CD14-positive monocyte (primary cell): ENCODE results near the gene GPR39. TPM values are rescaled to one million over a fixed set of nuclear protein-coding genes. Genes with fewer than 3 reads are reported as not detected.

Experiments
- DNase-seq, 3 donors: peaks; one replicate each; pipeline ENCODE4 v3.0.0-alpha.2; 2011 to 2022
- H2AFZ ChIP-seq: 2 replicates; pipeline ENCODE4 v1.6.0; 2012; ENCODE audit warnings: mild to moderate bottlenecking, low read depth, low read length, inconsistent platforms; ENCODE audit not compliant: insufficient read depth, poor library complexity, severe bottlenecking
- H3K27ac ChIP-seq, 2 donors: 1 replicate in 1 of 2; 2 replicates in 1 of 2; pipeline ENCODE4 v1.5.1; 2012 to 2013; ENCODE audit warnings: low read length in 2 of 2, control low read depth in 1 of 2, inconsistent platforms in 1 of 2, low read depth in 1 of 2, mild to moderate bottlenecking in 1 of 2
- H3K27me3 ChIP-seq, 2 donors: one replicate each; pipeline versions ENCODE4 v1.6.0 to v1.6.1; 2011 to 2013; ENCODE audit warnings: low read length in 2 of 2; ENCODE audit not compliant: control insufficient read depth in 2 of 2, insufficient read depth in 2 of 2
- H3K36me3 ChIP-seq, 2 donors: replicated peaks in 1 of 2; 1 replicate in 1 of 2; 2 replicates in 1 of 2; pipeline versions ENCODE4 v1.5.1 to v1.6.1; 2012 to 2013; ENCODE audit warnings: low read length in 2 of 2, control low read depth in 1 of 2, inconsistent platforms in 1 of 2, mild to moderate bottlenecking in 1 of 2; ENCODE audit not compliant: insufficient read depth in 2 of 2, control insufficient read depth in 1 of 2
- H3K4me1 ChIP-seq, 2 donors: 1 replicate in 1 of 2; 2 replicates in 1 of 2; pipeline versions ENCODE4 v1.5.1 to v1.6.1; 2012 to 2013; ENCODE audit warnings: low read length in 2 of 2, control low read depth in 1 of 2, inconsistent platforms in 1 of 2, mild to moderate bottlenecking in 1 of 2, moderate library complexity in 1 of 2; ENCODE audit not compliant: insufficient read depth in 2 of 2, control insufficient read depth in 1 of 2
- H3K4me2 ChIP-seq: replicated peaks from 2 replicates; pipeline ENCODE3; 2012; ENCODE audit warnings: low read length, moderate library complexity, mild to moderate bottlenecking; ENCODE audit not compliant: poor library complexity, severe bottlenecking; ENCODE audit errors: extremely low read depth
- H3K4me3 ChIP-seq, 3 experiments: fragments of 200-600 bp in 1 of 3; sonication (generic) in 1 of 3; replicated peaks in 1 of 3; 1 replicate in 2 of 3; 2 replicates in 1 of 3; pipeline ENCODE4 v1.5.1; 2011 to 2013; ENCODE audit warnings: low read length in 3 of 3, mild to moderate bottlenecking in 3 of 3, control low read depth in 2 of 3, low read depth in 2 of 3, inconsistent platforms in 1 of 3, moderate library complexity in 1 of 3
- H3K79me2 ChIP-seq: 2 replicates; pipeline ENCODE4 v1.6.0; 2012; ENCODE audit warnings: mild to moderate bottlenecking, control low read depth, inconsistent platforms, low read length, moderate library complexity; ENCODE audit not compliant: insufficient read depth
- H3K9ac ChIP-seq: 2 replicates; pipeline ENCODE4 v1.6.0; 2017; ENCODE audit warnings: low read length, mild to moderate bottlenecking; ENCODE audit not compliant: insufficient read depth, poor library complexity, severe bottlenecking
- H3K9me3 ChIP-seq, 2 donors: replicated peaks in 1 of 2; 1 replicate in 1 of 2; 2 replicates in 1 of 2; pipeline versions ENCODE4 v1.5.1 to v1.6.1; 2012 to 2013; ENCODE audit warnings: low read length in 2 of 2, control low read depth in 1 of 2; ENCODE audit not compliant: control insufficient read depth in 1 of 2, insufficient read depth in 1 of 2
- H4K20me1 ChIP-seq: 2 replicates; pipeline ENCODE4 v1.6.0; 2012; ENCODE audit warnings: mild to moderate bottlenecking, low read length, control low read depth, moderate library complexity; ENCODE audit not compliant: insufficient read depth
- H3K27ac Mint-ChIP-seq, 7 donors: one replicate each; pipeline ENCODE4 v1.8.0; 2020; ENCODE audit warnings: mild to moderate bottlenecking in 7 of 7, mixed read lengths in 7 of 7, moderate library complexity in 6 of 7, inconsistent platforms in 2 of 7
- H3K27me3 Mint-ChIP-seq, 3 donors: one replicate each; pipeline ENCODE4 v1.8.0; 2021 to 2022; ENCODE audit warnings: low read depth in 3 of 3, mild to moderate bottlenecking in 3 of 3, mixed read lengths in 3 of 3, moderate library complexity in 3 of 3, inconsistent platforms in 1 of 3
- H3K36me3 Mint-ChIP-seq, 2 donors: one replicate each; pipeline ENCODE4 v1.8.0; 2020; ENCODE audit warnings: mixed read lengths in 2 of 2, inconsistent platforms in 1 of 2, mild to moderate bottlenecking in 1 of 2
- H3K4me1 Mint-ChIP-seq: one replicate; pipeline ENCODE4 v1.8.0; 2020; ENCODE audit warnings: mild to moderate bottlenecking, mixed read lengths
- H3K4me3 Mint-ChIP-seq, 2 donors: one replicate each; pipeline ENCODE4 v1.8.0; 2020; ENCODE audit warnings: mild to moderate bottlenecking in 2 of 2, mixed read lengths in 2 of 2, moderate library complexity in 1 of 2
- H3K9me3 Mint-ChIP-seq, 7 donors: one replicate each; pipeline ENCODE4 v1.8.0; 2020 to 2022; ENCODE audit warnings: mixed read lengths in 7 of 7, mild to moderate bottlenecking in 6 of 7, moderate library complexity in 6 of 7, inconsistent platforms in 2 of 7
- WGBS: methylation state at CpG from one replicate; pipeline ENCODE4 v1.1.5; 2013; ENCODE audit warnings: missing lambda C conversion rate; ENCODE audit not compliant: insufficient coverage; 5-methylcytosine and 5-hydroxymethylcytosine counted together
- intact Hi-C, 2 donors: fragments of 100-400 bp; cut with micrococcal nuclease; formaldehyde crosslinking; loops; one replicate each; pipeline versions ENCODE4 v1.15.0 to v1.15.1; 2023
- polyA plus RNA-seq, 3 donors: library from polyadenylated mRNA; depleted of rRNA in 1 of 3; unstranded in 2 of 3; stranded (reverse) in 1 of 3; fragments of 300-500 nt in 2 of 3; fragments of >200 nt in 1 of 3; fragmentation: Illumina TruSeq in 2 of 3; gene quantifications; 1 replicate in 2 of 3; 2 replicates in 1 of 3; pipeline ENCODE4 v1.2.3, GENCODE V29; 2012 to 2021
- TF ChIP-seq, protein P1 (sequence below): fragments of 200-600 bp; IDR thresholded peaks from one replicate; pipeline ENCODE4 v1.8.0; 2022; ENCODE audit warnings: antibody characterized with exemption, mild to moderate bottlenecking

The GPR39 gene
- polyA plus RNA-seq, 3 donors, result 0.12 TPM; not detected in 2

GRCh38 chr2:132412021-132412420 lies 4.6 kb upstream of the GPR39 start:
- no CpG with 5 or more reads among the region's 1 CpG for WGBS
- Mint-ChIP-seq H3K36me3 (peaks cover 0 to 2% of the 10 kb centered on the region in 2 donors), H3K27me3 (peaks cover 28 to 43% (median 36%) of the 10 kb centered on the region in 3 donors), H3K4me3 (no peak overlapping the region), H3K4me1 (peaks cover 11% of the 10 kb centered on the region), H3K9me3 (peaks cover 0 to 15% (median 7%) of the 10 kb centered on the region in 7 donors), H3K27ac (no peak overlapping the region)
- peaks cover 0 to 4% of the 10 kb centered on the region in 2 donors for H3K9me3 ChIP-seq
- peaks cover 12 to 28% of the 10 kb centered on the region in 2 donors for H3K27me3 ChIP-seq
- intact Hi-C loops, result no loop called here
- peaks cover 12% of the 10 kb centered on the region in 2 donors for H3K4me1 ChIP-seq
- no peak overlapping the region for H3K4me2 ChIP-seq
- no peak for DNase-seq
- no peaks in the 10 kb centered on the region for H3K79me2 ChIP-seq
- no peaks in the 10 kb centered on the region for H3K36me3 ChIP-seq
- TF ChIP-seq, protein P1, sequence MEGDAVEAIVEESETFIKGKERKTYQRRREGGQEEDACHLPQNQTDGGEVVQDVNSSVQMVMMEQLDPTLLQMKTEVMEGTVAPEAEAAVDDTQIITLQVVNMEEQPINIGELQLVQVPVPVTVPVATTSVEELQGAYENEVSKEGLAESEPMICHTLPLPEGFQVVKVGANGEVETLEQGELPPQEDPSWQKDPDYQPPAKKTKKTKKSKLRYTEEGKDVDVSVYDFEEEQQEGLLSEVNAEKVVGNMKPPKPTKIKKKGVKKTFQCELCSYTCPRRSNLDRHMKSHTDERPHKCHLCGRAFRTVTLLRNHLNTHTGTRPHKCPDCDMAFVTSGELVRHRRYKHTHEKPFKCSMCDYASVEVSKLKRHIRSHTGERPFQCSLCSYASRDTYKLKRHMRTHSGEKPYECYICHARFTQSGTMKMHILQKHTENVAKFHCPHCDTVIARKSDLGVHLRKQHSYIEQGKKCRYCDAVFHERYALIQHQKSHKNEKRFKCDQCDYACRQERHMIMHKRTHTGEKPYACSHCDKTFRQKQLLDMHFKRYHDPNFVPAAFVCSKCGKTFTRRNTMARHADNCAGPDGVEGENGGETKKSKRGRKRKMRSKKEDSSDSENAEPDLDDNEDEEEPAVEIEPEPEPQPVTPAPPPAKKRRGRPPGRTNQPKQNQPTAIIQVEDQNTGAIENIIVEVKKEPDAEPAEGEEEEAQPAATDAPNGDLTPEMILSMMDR, result no peak
- H4K20me1 ChIP-seq, result no peaks in the 10 kb centered on the region
- H2AFZ ChIP-seq, result no peak overlapping the region
- H3K27ac ChIP-seq, result no peak overlapping the region
- H3K9ac ChIP-seq, result no peak overlapping the region
- H3K4me3 ChIP-seq, result no peak overlapping the region

DNA sequence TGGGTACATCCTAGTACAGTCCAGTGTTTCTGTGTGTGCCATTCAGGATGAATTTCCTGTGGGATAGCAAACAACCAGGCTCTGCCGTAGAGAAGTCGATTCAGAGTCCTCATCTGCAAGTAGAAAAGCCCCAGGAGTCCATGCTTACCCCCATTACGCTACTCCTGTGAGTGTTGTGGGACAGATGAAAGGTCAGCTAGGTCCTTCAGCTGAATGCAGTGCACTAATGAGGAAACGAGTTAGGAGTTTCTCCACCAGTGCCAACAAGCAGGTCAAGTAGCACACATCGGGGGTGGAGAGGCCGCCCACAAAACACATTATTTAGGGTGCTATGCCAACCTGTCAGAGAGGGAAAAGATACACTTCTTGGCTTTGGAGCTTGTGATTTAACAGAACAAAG lies 2.5 kb upstream of the GPR39 start:
- Histone ChIP-seq H3K4me2 (no peak overlapping the region), H3K27ac (no peak overlapping the region), H3K27me3 (peaks cover 16 to 39% of the 10 kb centered on the region in 2 donors), H2AFZ (no peak overlapping the region), H3K36me3 (no peaks in the 10 kb centered on the region), H3K79me2 (no peaks in the 10 kb centered on the region), H3K9me3 (no peaks in the 10 kb centered on the region), H3K9ac (no peak overlapping the region), H4K20me1 (no peaks in the 10 kb centered on the region), H3K4me1 (peaks cover 12% of the 10 kb centered on the region in 2 donors), H3K4me3 (no peak overlapping the region)
- H3K4me1 Mint-ChIP-seq, result peaks cover 11% of the 10 kb centered on the region
- DNase-seq, result no peak
- no peak overlapping the region for H3K27ac Mint-ChIP-seq
- intact Hi-C loops, result no loop called here
- WGBS, result 100% methylated on average over 1 of the region's 6 CpGs
- TF ChIP-seq, protein P1, result no peak
- peaks cover 0 to 2% of the 10 kb centered on the region in 2 donors for H3K36me3 Mint-ChIP-seq
- H3K27me3 Mint-ChIP-seq, result peaks cover 37 to 60% (median 48%) of the 10 kb centered on the region in 3 donors
- H3K9me3 Mint-ChIP-seq, result peaks cover 0 to 12% (median 3%) of the 10 kb centered on the region in 7 donors
- no peak overlapping the region for H3K4me3 Mint-ChIP-seq
